K562 (cell line): ENCODE results near the gene VRK1. TPM values are rescaled to one million over a fixed set of nuclear protein-coding genes. Genes with fewer than 3 reads are reported as not detected.

Source experiments
- ATAC-seq: fragments of 200-7000 bp; cut with Tn5 transposase; 3 replicates; pipeline ENCODE4 v1.9.1; 2020; ENCODE audit warnings: moderate library complexity
- BruUV-seq: library from RNA; stranded (reverse); fragments of 400-500 nt; replicated peaks from 2 replicates; lab custom pipeline; 2021; lab: Mats Ljungman, UMichigan
- CTCF ChIA-PET: fragments of 300-600 bp; formaldehyde crosslinking; extraction: SDS; loops from one replicate; lab custom pipeline; 2021; ENCODE audit warnings: low intra/inter-chr PET ratio; lab: Yijun Ruan, JAX
- POLR2A ChIA-PET: fragments of 300-600, 350-650 bp; sonication (Branson Sonifier 250); formaldehyde crosslinking; extraction: SDS; loops from one replicate; lab custom pipeline; 2021; ENCODE audit warnings: antibody characterized with exemption, inconsistent platforms; lab: Yijun Ruan, JAX
- DNase-seq, 4 experiments: peaks; one replicate each; pipeline versions ENCODE4 v3.0.0 to v3.0.0-alpha.2; 2011 to 2018; ENCODE audit warnings: low spot score in 3 of 4, mixed read lengths in 3 of 4; ENCODE audit errors: extremely low read depth in 1 of 4
- FAIRE-seq: peaks from 2 replicates; lab custom pipeline; 2011; peaks lifted over from hg19 to GRCh38; lab: Jason Lieb, UNC
- H2AFZ ChIP-seq: 2 replicates; pipeline ENCODE4 v1.6.0; 2011; ENCODE audit warnings: low read depth, low read length, control low read depth, inconsistent platforms
- H3K27ac ChIP-seq: fragments of 200-600 bp; 3 replicates; pipeline ENCODE4 v1.8.0; 2011; ENCODE audit warnings: low read depth, mild to moderate bottlenecking, control low read depth, inconsistent platforms, low read length, moderate library complexity, mixed read lengths; ENCODE audit errors: extremely low read depth
- H3K27me3 ChIP-seq, 2 experiments: fragments of 300-600 bp in 1 of 2; 2 replicates in 1 of 2; 3 replicates in 1 of 2; pipeline versions ENCODE4 v1.6.0 to v1.8.0; 2011; ENCODE audit warnings: inconsistent platforms in 2 of 2, low read length in 2 of 2, mild to moderate bottlenecking in 1 of 2, mixed read lengths in 1 of 2, moderate library complexity in 1 of 2; ENCODE audit not compliant: control insufficient read depth in 2 of 2, insufficient read depth in 2 of 2
- H3K36me3 ChIP-seq: fragments of 300-600 bp; 3 replicates; pipeline ENCODE4 v1.8.0; 2011; ENCODE audit warnings: mild to moderate bottlenecking, low read length, inconsistent platforms; ENCODE audit not compliant: control insufficient read depth, insufficient read depth
- H3K4me1 ChIP-seq, 2 experiments: fragments of 200-600 bp in 1 of 2; replicated peaks in 1 of 2; 2 replicates in 1 of 2; 3 replicates in 1 of 2; pipeline versions ENCODE4 v1.5.1 to v1.8.0; 2011; ENCODE audit warnings: inconsistent platforms in 2 of 2, low read length in 2 of 2, mild to moderate bottlenecking in 1 of 2, mixed read lengths in 1 of 2, moderate library complexity in 1 of 2; ENCODE audit not compliant: control insufficient read depth in 2 of 2, insufficient read depth in 2 of 2
- H3K4me2 ChIP-seq: 2 replicates; pipeline ENCODE4 v1.6.1; 2011; ENCODE audit warnings: low read length, control low read depth, inconsistent platforms, mixed read lengths; ENCODE audit not compliant: insufficient read depth
- H3K4me3 ChIP-seq: fragments of 200-600 bp; sonication (generic), shearing (Covaris generic); 2 replicates; pipeline ENCODE4 v1.5.1; 2016; ENCODE audit warnings: control low read depth, inconsistent platforms
- H3K79me2 ChIP-seq: fragments of 200-600 bp; 3 replicates; pipeline ENCODE4 v1.8.0; 2011; ENCODE audit warnings: low read length, inconsistent platforms; ENCODE audit not compliant: control insufficient read depth, insufficient read depth
- H3K9ac ChIP-seq, 2 experiments: 2 replicates each; pipeline versions ENCODE4 v1.6.0 to v1.6.1; 2011; ENCODE audit warnings: low read depth in 2 of 2, low read length in 2 of 2, control low read depth in 1 of 2, inconsistent platforms in 1 of 2, mild to moderate bottlenecking in 1 of 2, mixed read lengths in 1 of 2; ENCODE audit not compliant: insufficient read depth in 1 of 2
- H3K9me1 ChIP-seq: one replicate; pipeline ENCODE4 v1.6.0; 2011; ENCODE audit warnings: inconsistent platforms, mild to moderate bottlenecking, low read length, moderate library complexity; ENCODE audit not compliant: control insufficient read depth, insufficient read depth
- H3K9me3 ChIP-seq: replicated peaks from 2 replicates; pipeline ENCODE4 v1.5.1; 2011; ENCODE audit warnings: low read depth, low read length, inconsistent platforms; ENCODE audit not compliant: control insufficient read depth, insufficient read depth
- H4K20me1 ChIP-seq: replicated peaks from 2 replicates; pipeline ENCODE4 v1.6.1; 2011; ENCODE audit warnings: low read length, inconsistent platforms, mixed read lengths; ENCODE audit not compliant: control insufficient read depth, insufficient read depth
- HES1 ChIP-seq: fragments of 450-650 bp; IDR thresholded peaks from 2 replicates; pipeline ENCODE4 v1.6.1; 2016; ENCODE audit warnings: low read depth, mild to moderate bottlenecking, moderate library complexity
- TRIM25 ChIP-seq: fragments of 450-650 bp; IDR thresholded peaks from 2 replicates; pipeline ENCODE4 v1.7.0; 2016; ENCODE audit warnings: borderline replicate concordance
- USF2 ChIP-seq: sonication (generic); formaldehyde crosslinking; IDR thresholded peaks from 2 replicates; pipeline ENCODE4 v1.5.0; 2020; ENCODE audit warnings: missing genetic modification reagents
- in situ Hi-C: fragments of 300-500 bp; cut with MboI; formaldehyde crosslinking; loops from 4 replicates; pipeline ENCODE4 v1.15.0; 2018; ENCODE audit warnings: inconsistent platforms, mixed read lengths
- intact Hi-C: fragments of 100-400 bp; cut with micrococcal nuclease; formaldehyde crosslinking; loops from 2 replicates; pipeline ENCODE4 v1.14.2; 2022
- polyA plus RNA-seq, 8 experiments: library from polyadenylated mRNA; depleted of rRNA in 4 of 8; stranded (reverse) in 5 of 8; unstranded in 3 of 8; fragments of >200 nt; fragmentation: Nextera tagmentation in 2 of 8; fragmentation: Illumina TruSeq in 1 of 8; extraction: Ambion mirVana in 2 of 8; extraction: Trizol in 1 of 8; gene quantifications; 2 replicates each; pipeline versions ENCODE4 v1.2.1 to v1.2.3, GENCODE V29; 2011 to 2014; ENCODE audit warnings: inconsistent platforms in 1 of 8, missing spikeins in 1 of 8
- total RNA-seq, 7 experiments: library from RNA; depleted of rRNA in 6 of 7; stranded (reverse); fragments of >200 nt in 6 of 7; fragmentation: Illumina TruSeq in 2 of 7; extraction: Trizol in 2 of 7; gene quantifications; 2 replicates each; pipeline versions ENCODE4 v1.2.1 to v1.2.3, GENCODE V29; 2011 to 2021; ENCODE audit warnings: low replicate concordance in 1 of 7

Gene VRK1
- total and polyA plus RNA-seq, 9 of the 15 experiments (the other 6 are each of a cell fraction or from before 2014, with no cell fraction given) = 83.6 to 177 (median 116) TPM

- TF ChIP-seq USF2 (CRISPR knock-in tag) = no peak
- no peak for TF ChIP-seq TRIM25
- no peak for TF ChIP-seq HES1
- intact Hi-C loops (no loop called here), in situ Hi-C loops (no loop called here)
- H3K9ac ChIP-seq = no peak overlapping the region
- ChIA-PET CTCF (no interaction called here), POLR2A (no interaction called here)
- ATAC-seq (no peak), DNase-seq (no peak), FAIRE-seq (no peak)
- no peaks in the 10 kb centered on the region for H3K27me3 ChIP-seq
- H4K20me1 ChIP-seq = no peaks in the 10 kb centered on the region
- H3K27ac ChIP-seq = no peak overlapping the region
- no peaks in the 10 kb centered on the region for H3K4me1 ChIP-seq
- 0 out of 3 replicates have a peak, but pooled peaks cover 6% of the 10 kb centered on the region for H3K79me2 ChIP-seq
- H3K36me3 ChIP-seq = peaks cover 87% of the 10 kb centered on the region
- no peak overlapping the region for H2AFZ ChIP-seq
- BruUV-seq = no TSS peak
- H3K9me3 ChIP-seq = no peaks in the 10 kb centered on the region
- no peak overlapping the region for H3K4me3 ChIP-seq
- H3K9me1 ChIP-seq = no peaks in the 10 kb centered on the region
- H3K4me2 ChIP-seq = no peak overlapping the region
These were observed 61.5 kb downstream of the VRK1 start for GRCh38 chr14:96858643-96859042.
